GM18907 (cell line): ENCODE data around the gene NLK.
"Not testable (repeated sequence)": the region's sequence is repeated elsewhere in the genome, so short reads cannot be mapped to it uniquely, and the experiment has no call there.

ENCODE experiments used
- ATAC-seq: cut with Tn5 transposase; IDR thresholded peaks from one replicate; pipeline ENCODE4 v1.9.1; 2021; ENCODE audit warnings: mild to moderate bottlenecking, moderate library complexity; ENCODE audit not compliant: unreplicated experiment

Gene NLK

DNA sequence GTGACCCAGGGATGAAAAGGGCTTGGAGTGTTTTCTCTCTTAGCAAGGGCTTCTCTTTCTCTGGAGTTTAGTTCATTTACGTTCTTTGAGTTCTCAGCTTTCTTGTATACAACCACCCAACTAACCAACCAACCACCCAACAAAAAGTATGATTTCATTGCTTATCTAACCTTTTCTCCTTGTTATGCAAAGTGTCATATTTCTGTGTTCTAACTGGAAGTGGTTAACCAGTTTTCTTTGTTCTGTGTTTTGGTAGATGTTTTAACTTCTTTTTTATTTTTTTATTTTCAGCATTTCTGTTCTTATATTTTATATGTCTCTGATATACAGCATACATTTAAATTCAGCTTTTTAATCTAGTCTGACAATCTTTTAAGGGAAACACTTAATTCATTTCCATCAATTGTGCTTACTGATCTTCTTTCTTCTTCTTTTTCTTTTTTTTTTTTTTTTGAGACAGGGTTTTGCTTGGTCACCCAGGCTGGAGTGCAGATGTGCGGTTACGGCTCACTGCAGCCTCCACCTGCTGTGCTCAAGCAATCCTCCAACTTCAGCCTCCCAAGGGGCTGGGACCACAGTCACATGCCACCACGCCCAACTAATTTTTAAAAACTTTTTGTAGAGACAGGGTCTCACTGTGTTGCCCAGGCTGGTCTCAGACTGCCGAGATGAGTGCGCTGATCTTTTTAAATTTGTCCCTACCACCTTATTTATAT lies 29.6 kb downstream of the NLK start:
- no peak for ATAC-seq

DNA sequence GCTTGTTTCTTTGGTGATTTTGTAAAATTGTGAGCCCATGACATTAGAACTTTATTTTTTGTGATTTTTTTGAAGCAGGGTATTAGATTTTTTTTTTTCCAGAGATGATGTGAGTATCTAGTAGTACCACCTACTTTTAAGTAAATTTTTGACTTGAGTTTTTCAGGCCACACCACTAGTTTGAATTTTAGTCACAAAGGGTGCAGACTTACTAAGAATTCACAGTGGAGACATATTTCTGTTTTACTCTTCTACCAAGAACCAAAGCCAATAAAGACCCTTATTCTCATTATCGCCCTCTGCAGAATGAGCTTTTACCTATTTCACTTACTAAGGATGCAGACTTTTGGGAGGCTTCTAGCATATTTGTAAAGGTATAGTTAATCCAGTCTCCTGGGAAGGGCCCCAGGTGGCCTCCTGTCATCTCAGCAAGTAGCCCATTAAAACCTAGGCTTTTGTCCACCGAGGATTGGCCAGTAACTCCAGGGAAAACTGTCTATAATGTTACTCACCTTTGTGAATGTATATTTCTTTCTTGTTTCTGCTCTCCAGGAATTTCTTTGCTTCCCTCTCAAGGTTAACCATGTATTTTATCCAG lies 30.6 kb downstream of the NLK start:
- ATAC-seq: no peak

DNA sequence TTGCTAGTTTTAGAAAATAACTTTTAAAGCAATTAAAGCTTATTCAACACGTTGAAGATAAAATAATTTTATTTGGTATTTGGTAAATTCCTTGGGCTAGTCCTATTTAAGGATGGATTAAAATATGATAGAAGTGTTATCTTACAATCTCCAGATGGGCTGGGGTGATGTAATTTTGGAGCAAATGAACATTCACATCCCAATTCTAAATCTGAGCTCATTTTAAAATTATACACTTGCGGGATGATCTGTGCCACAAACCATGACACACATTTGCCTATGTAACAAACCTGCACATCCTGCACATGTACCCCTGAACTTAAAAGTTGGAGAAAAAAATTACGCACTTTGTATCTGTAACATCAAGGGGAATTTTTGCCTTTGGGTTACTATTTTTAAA lies 31.5 kb downstream of the NLK start:
- ATAC-seq: no peak

DNA sequence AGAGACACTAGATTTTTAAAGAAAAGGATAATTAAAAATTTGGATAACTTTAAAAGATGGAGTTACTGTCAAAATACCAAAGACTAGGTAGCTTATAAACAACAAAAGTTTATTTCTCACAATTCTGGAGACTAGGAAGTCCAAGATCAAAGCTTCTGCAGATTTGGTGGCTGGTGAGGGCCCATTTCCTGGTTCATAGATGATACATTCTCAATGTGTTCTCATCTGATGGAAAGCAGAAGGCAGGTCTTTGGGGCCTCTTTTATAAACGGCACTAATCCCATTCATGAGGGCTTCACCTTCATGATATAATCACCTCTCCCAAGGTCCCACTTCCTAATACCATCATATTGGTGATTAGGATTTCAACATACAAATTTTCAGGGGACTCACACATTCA lies 33.7 kb downstream of the NLK start:
- ATAC-seq: no peak

DNA sequence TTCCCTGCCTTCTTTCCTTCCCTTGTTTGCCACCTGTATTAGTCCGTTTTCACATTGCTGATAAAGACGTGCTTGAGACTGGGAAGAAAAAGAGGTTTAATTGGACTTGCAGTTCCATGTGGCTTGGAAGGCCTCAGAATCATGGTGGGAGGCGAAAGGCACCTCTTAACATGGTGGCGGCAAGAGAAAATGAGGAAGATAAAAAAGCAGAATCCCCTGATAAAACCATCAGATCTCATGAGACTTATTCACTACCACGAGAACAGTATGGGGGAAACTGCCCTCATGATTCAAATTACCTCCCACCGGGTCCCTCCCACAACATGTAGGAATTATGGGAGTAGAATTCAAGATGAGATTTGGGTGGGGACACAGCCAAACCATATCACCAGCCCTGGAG lies 34.7 kb downstream of the NLK start:
- ATAC-seq: not testable (repeated sequence)

- no peak for ATAC-seq
These were observed 36.1 kb downstream of the NLK start for GRCh38 chr17:28078341-28079229.

DNA sequence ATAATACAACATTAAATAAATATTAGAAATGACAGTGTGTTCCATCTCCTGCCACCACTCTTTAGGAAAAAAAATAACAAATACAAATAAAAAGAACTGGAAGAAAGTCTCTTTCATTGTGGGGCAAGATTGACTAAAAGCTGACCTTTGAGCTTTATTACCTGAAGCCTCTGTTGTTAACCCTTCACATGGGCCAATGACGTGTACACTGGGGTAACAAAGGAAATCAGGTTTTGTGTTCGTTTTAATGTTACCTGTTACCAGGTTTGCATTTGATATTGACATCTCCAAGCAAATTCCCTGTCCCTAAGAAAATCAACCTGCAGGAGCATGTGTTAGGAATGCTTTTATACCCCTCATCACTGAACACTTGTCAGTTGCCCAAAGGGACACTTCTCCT lies 39.0 kb downstream of the NLK start:
- ATAC-seq: no peak

DNA sequence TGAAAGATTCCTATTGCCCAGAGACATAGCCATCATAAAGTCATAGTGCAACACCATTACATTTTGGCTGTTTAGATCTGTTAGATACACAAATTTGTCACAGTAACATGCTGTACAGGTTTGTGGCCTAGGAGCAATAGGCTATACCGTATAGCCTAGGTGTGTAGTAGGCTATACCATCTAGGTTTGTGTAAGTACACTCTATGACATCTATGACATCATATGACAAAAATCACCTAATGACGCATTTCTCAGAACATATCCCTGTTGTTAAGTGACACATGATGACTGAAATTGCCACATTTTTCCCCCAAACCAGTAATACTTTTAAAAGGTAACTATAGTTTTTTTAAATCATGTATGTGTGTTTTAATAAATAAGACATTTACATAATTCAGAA lies 43.3 kb downstream of the NLK start:
- no peak for ATAC-seq

- ATAC-seq: no peak
These were observed 44.0 kb downstream of the NLK start for GRCh38 chr17:28086519-28086918.

DNA sequence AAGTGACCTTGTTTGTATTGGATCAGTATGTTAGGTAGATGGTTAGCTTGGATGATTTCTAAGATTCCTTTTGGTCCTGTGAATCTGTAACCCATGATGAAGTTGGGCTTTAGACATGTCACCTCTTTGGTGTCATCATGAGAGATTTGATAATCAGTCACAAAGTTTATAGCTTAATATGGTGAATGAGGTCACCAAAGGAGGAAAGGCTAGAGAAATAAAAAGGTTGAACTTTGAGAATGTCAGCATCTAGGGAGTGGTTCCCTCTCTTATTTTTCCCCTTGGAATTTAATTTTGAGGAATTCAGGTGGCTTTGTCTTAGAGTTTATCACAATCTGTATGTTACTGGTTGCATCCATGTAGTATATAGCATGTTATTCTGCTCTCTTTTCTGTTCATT lies 45.3 kb downstream of the NLK start:
- no peak for ATAC-seq

DNA sequence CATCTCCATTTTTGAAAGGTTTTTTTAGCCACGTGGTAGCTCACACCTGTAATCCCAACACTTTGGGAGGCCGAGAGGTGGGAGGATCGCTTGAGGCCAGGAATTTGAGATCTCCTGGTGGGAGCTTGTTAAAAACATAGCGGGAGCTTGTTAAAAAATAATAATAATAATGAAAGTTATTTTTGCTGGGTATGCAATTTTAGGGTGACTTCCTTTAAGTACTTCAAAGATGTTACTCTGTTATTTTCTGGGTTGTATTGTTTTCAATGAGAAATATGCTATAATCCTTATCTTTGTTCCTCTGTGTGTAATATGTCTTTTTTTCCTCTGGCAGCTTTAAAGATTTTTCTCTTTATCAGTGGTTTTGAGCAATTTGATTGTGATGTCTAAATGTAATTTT lies 48.1 kb downstream of the NLK start:
- no peak for ATAC-seq

GRCh38 chr17:28092088-28092487 lies 49.6 kb downstream of the NLK start:
- no peak for ATAC-seq

GRCh38 chr17:28093999-28094716 lies 51.7 kb downstream of the NLK start:
- no peak for ATAC-seq

GRCh38 chr17:28096756-28097155 lies 54.3 kb downstream of the NLK start:
- ATAC-seq: no peak

GRCh38 chr17:28097254-28097653 lies 54.8 kb downstream of the NLK start:
- ATAC-seq: no peak

- no peak for ATAC-seq
These were observed 55.4 kb downstream of the NLK start for GRCh38 chr17:28097901-28098300.

DNA sequence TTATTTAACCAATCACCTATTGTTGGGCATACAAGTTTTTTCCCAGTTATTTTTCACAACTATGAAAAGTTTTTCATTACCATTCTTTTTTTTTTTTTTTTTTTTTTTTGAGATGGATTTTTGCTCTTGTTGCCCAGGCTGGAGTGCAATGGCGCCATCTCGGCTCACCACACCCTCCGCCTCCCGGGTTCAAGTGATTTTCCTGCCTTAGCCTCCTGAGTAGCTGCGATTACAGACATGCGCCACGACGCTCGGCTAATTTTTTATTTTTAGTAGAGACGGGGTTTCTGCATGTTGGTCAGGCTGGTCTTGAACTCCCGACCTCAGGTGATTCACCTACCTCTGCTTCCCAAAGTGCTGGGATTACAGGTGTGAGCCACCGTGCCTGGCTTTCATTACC lies 56.1 kb downstream of the NLK start:
- not testable (repeated sequence) for ATAC-seq

DNA sequence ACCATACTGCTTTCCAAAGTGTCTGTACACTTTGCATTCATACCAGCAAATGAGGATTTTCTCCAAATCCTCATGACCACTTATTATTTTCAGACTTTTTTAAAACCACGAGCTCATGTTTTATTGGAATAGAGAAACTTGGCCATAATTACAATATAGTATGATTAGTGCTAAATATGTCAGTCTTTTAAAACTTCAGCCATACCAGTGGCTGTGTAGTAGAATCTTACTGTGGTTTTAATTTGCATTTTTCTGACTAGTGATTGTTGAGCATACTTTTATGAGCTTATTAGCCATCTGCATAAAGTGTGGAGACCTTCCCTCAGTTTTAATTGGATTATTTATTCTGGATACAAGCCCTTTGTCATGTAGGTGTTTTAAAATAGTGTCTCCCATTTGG lies 57.8 kb downstream of the NLK start:
- ATAC-seq: no peak

- ATAC-seq: no peak
These were observed 58.5 kb downstream of the NLK start for GRCh38 chr17:28100936-28101335.

GRCh38 chr17:28101919-28102318 lies 59.4 kb downstream of the NLK start:
- ATAC-seq: no peak

GRCh38 chr17:28105501-28105900 lies 63.0 kb downstream of the NLK start:
- no peak for ATAC-seq
